GM21447 (cell line): ENCODE measurements around the gene MIP.
"Not testable (repeated sequence)": the region's sequence is repeated elsewhere in the genome, so short reads cannot be mapped to it uniquely, and the experiment has no call there.

Source experiments
- ATAC-seq: cut with Tn5 transposase; IDR thresholded peaks from one replicate; pipeline ENCODE4 v1.9.1; 2021; ENCODE audit not compliant: unreplicated experiment

Gene MIP

DNA sequence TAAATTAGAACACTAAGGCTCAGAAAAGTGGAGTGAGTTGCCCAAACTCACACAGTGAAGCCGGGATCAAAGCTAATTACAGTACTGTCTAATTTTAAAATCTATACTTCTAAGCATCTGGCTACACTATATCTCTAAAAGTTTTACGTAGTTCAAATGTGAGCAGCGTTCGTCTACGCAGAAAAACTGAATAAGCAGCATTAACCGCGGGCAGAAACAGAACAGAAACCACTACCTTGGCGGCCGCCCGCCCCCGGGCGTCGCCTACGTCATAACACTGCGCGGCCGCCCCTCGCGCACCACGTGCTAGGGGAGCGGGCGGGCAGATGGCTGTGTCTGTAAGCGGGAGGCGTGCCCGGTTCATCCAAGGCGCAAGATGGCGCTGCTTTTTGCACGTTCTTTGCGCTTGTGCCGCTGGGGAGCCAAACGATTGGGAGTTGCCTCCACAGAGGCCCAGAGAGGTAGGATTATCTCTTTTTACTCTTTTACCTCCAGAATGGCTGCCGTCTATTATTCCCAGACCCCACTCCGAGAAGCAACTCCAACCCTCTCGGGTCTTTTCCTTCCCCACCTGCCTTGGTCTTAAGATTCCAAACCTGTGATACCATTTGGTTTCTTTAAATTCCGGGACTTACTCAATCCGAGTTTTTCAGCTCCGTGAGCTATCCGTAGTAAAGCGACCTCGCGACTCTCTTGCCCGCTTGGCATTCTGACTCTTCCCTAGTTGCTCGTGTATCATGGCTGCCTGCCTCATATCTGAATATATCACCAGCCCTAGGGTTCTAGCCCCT lies 14.0 kb upstream of the MIP start, which contains the start of gene SPRYD4:
Gene SPRYD4, plus strand, starts transcription at position 363 of the 791 bp plus-strand sequence. Its CDS starts 14 bp downstream, at position 377.
- ATAC-seq, result peak; percentile 78

DNA sequence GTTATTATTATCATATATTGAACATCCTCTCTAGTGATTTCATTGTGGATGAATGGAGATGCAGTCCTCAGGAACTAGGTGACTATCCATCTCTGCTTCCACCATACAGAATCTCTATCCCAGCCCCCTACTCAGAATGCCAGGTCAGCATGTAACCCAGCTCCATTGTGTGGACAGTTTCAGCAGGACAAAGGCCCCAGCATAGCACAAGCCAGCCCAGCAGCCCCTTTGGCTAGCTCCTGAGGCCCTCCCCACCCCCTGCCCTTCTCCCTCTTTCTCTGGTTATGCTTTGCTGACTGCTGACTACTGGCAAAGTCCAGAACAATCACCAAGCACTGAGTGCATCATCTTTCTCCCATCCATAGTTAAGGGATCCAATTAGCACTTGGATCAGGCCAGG lies 8.1 kb upstream of the MIP start:
- no peak for ATAC-seq

DNA sequence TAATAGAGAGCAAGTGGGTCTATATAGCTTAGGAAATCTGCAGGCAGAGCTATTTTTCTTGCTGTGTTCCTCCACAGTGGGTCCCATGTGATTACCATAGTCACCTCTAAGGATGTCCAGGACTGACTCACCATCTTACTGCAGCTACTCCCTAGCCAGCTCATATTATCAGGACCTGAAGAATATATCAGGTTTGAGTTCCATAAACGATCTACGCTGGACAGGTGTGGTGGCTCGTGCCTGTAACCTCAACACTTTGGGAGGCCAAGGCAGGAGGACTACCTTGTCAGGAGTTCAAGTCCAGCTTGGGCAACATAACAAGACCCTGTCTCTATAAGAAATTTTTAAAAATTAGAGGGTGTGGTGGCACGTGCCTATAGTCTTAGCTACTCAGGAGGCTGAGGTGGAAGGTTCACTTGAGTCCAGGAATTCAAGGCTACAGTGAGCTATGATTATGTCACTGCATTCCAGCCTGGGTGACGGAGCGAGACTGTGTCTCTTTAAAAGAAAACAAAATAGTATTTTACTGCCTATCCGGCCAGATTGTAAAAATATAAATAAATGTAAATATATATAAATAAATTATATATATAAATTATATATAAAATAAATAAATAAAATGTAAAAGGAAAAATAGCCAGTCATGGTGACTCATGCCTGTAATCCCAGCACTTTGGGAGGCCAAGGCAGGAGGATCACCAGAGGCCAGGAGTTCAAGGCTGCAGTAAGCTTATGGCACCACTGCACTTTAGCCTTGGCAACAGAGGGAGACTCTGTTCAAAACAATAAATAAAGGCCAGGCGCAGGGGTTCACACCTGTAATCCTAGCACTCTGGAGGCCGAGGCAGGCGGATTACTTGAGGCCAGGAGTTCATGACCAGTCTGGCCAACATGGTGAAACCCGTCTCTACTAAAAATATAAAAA lies 7.0 kb upstream of the MIP start:
- no peak for ATAC-seq

DNA sequence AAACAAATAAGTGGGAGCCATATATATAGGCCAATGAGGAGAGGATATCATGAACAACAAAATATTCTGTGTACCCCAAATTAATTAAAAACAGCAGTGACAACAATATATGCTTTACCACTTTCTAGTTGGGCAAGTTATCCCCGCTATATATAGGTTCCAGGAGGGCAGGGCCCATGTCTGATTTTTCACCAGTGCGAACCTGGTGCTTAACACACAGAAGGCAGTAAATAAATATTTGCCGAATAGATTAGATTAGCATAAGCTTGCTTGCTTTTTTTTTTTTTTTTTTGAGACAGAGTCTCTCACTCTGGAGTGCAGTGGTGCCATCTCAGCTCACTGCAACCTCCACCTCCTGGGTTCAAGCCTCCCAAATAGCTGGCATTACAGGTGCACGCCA lies 3.4 kb upstream of the MIP start:
- ATAC-seq, result no peak

DNA sequence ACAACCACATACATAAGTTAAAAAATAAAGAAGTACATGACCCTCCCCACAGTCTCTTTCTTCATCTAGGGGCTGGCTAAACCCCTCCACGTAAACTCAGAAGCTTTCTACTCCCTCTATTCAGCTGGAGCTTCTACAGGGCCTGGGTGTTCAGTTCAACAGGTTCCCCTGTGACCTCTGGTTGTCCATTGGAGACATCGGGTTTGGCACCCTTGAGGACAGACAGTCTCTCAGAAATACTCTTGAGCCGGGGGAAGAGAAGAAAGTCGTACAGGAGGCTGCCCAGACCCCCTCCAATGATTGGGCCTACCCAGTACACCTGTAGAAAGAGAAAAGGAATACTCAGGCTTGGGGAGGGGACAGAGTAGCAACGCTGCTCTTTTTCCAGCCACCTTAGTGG lies 3.3 kb downstream of the MIP start:
- no peak for ATAC-seq

DNA sequence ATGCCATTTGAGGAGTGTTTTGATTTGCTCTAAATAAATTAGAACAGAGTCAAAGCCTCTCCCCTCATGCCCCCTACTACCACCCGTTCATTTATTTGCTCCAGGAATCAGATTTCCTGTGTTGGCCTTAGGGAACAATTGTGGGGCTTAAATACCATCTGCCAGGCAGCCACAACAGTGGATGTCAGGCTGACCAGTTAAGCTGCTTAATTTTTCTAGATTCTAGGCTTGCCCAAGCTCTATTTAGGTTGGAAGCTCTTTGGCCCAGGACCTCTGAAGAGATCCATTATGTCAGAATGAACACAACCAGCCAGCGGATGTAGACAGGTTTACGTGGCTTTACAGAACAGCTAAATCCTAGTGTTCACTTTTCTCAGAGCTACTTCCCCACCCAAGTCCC lies 4.2 kb downstream of the MIP start:
- no peak for ATAC-seq

- ATAC-seq, result no peak
Observed at GRCh38 chr12:56449622-56449984, 4.9 kb downstream of the MIP start.

DNA sequence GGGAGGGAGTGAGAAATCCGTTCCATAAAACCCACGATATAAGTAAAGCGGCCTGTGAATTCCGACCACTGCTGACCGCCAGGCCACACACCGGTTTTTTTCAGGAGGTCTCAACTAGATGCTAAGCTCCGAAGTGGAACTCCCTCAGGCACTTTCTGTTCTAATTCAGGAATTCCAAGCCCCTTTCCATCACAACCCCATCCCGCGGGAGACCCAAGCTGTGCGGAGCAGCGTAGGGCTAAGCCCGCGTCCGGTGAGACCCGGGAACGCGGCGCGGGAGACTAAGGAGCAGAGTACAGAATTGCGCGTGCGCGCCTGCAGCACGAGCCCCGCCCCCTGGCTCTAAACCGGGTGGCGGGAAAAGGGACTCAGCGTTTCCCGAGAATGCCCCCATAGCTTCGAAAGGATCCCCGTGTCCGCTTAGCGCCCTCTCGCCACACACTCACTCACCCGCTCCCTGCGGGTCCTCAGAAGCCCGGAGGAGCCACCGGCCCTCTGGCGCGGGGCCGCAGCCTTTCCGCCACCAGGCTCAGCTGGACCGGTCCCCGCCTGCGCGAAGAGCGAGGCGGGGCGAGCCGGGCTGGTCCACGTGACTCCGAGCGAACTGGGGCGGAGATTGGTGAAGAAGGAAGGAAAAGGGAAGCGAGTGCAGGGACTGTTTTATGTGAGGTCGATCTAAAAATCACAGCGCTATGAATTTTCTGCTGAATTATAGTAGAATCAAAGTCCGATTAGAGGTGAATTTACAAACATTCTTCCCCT lies 5.4 kb downstream of the MIP start, which contains the start of gene TIMELESS:
Gene TIMELESS, minus strand, starts transcription at position 567 of the 762 bp plus-strand sequence. CDS start 15,256 bp downstream, outside the sequence.
- ATAC-seq, result peak; percentile 96

- not testable (repeated sequence) for ATAC-seq
Observed at GRCh38 chr12:56443208-56443607, 11.2 kb downstream of the MIP start.

GRCh38 chr12:56437430-56438176 lies 16.9 kb downstream of the MIP start:
- no peak for ATAC-seq

GRCh38 chr12:56434828-56435227 lies 19.6 kb downstream of the MIP start:
- no peak for ATAC-seq

DNA sequence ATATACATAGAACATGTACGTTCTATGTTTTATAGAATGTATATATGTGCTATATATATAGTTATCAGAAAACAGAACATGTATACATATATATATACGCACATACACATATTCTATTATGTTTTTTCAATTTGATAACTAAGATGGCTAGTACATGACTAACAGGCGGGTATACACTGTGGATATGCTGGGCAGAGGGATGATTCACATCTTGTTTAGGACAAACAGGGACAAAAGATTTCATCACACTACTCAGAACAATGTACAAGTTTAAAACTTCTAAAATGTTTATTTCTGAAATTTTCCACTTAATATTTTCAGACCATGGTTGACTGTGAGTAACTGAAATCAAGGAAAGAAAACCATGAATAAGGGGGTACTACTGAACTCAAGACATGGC lies 22.6 kb downstream of the MIP start:
- no peak for ATAC-seq

- ATAC-seq, result no peak
Observed at GRCh38 chr12:56431288-56431687, 23.2 kb downstream of the MIP start.

- no peak for ATAC-seq
Observed at GRCh38 chr12:56425940-56426438, 28.5 kb downstream of the MIP start.

DNA sequence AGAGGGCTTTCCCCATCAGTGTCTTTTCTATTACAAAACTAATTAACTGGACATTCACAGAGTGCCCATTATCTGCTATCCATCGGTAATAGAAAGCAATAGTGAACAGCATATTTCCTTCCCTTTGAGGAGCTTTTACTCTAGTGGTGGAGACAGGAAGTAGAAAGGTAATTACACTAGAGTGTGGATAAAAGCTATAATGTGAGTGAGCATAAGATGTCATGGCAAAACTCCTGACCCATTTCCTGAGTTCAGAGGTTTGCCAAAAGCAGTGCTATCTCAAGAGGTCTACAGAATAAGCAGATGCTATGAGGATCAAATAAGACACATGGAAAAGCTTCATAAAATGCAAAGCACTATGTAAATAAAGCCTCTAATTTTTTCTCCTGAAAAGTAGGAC lies 29.3 kb downstream of the MIP start:
- ATAC-seq, result no peak

DNA sequence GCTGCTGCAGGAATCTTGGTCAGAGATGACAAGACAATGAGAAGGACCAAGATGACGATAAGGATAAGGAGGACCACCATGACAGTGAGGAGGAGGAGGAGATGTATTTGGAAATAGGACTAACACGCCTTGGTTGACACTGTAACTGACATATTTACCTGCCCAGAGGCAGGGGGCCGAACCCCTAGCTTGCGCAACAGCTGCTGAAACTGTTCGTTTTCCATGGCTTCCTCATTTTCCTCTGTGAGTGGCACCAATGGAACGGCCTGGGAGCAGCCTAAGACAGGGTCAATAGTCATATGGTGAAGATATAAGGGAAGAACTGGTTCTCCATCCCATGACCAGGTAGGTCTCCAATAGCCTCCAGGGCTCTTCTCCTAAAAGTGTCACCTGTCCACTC lies 34.0 kb downstream of the MIP start:
- no peak for ATAC-seq

DNA sequence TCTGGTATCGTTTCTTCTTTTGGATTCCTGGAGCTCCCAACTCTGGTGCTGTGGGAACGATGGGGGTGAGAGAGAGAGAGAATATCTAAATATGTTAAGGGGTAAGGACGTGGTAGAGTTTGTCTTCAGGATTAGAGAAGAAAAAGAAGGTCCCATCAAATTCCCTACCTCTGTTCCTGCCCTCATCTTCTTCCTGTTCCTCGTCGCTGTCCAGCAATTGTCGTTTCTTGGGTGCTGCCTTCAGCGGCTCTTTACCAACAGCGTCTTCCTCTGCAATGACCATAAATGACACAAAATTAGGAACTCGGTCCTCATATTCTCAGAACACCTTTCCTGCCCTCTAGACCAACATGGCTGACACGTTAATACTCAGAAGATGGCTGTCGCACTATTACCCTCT lies 36.7 kb downstream of the MIP start:
- ATAC-seq, result no peak

DNA sequence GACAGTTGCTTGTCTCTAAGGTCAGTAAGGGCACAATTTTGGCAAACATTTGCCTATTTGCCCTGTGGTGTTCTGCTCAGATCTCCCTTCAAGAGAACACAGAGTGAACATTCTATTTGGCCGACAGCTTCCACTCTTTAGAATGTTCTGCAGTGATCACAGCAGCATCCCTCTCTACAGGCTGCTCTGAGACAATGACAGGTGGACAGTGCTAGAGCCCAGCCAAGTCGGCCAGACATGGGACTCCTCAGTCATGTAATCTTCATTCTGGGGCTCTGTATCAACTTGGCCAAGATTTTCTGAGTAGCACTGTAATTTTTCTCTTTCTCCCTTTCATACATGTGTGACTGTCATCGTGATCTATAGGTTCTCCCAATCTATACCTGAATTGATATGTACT lies 40.1 kb downstream of the MIP start:
- no peak for ATAC-seq

- no peak for ATAC-seq
Observed at GRCh38 chr12:56413392-56413791, 41.1 kb downstream of the MIP start.
